Measurements from ENCODE around the gene C10orf143.

The C10orf143 gene

GRCh38 chr10:130079614-130080460, 30.8 kb downstream of the C10orf143 start:
- Histone ChIP-seq H3K36me3 (replicated peaks; ENCODE audit: low read depth, low read length) (no peaks in the 10 kb centered on the region), H3K4me1 (ENCODE audit: low read length) (no peaks in the 10 kb centered on the region), H3K4me2 (ENCODE audit: low read length) (no peak overlapping the region), H3K9ac (ENCODE audit: low read length) (no peak overlapping the region), H3K27ac (ENCODE audit: low read length) (no peak overlapping the region), H3K9me3 (ENCODE audit: insufficient read depth, low read length) (no peaks in the 10 kb centered on the region), H4K20me1 (ENCODE audit: insufficient read depth, low read length) (no peaks in the 10 kb centered on the region), H3K27me3 (ENCODE audit: low read depth, low read length) (no peaks in the 10 kb centered on the region), H3K79me2 (ENCODE audit: low read length) (no peaks in the 10 kb centered on the region), H2AFZ (ENCODE audit: low read depth, low read length) (no peak overlapping the region), H3K4me3 (ENCODE audit: low read length) (no peak overlapping the region)
- no peak for TF ChIP-seq CTCF (IDR thresholded peaks at IDR 0.05; ENCODE audit: low read depth, low read length)
- no peak for TF ChIP-seq EZH2phosphoT487 (IDR thresholded peaks at IDR 0.05; ENCODE audit: low read depth)

DNA sequence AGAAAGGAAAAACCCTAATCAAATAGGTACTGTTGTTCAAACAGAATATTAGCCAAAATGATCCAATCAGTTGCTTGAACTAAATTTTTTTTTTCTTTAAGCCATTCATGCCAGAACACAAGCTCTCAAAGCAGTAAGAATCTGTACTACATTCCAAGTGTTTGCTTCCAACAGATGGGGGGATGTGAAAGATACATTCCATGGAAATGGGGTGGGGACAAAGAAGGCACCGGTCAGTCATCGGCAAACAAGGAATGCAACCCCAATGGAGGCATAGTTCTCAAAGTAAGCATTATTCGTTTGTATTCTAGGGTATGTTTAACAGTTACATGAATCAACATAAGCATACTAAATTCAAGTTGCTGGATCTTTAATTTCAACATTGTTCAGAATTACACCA, 32.5 kb downstream of the C10orf143 start:
- Histone ChIP-seq H3K4me3 (ENCODE audit: low read length) (no peak overlapping the region), H3K79me2 (ENCODE audit: low read length) (no peaks in the 10 kb centered on the region), H2AFZ (ENCODE audit: low read depth, low read length) (no peak overlapping the region), H3K36me3 (replicated peaks; ENCODE audit: low read depth, low read length) (peaks cover 6% of the 10 kb centered on the region), H3K27ac (ENCODE audit: low read length) (no peak overlapping the region), H3K4me1 (ENCODE audit: low read length) (no peaks in the 10 kb centered on the region), H3K4me2 (ENCODE audit: low read length) (no peak overlapping the region), H3K27me3 (ENCODE audit: low read depth, low read length) (no peaks in the 10 kb centered on the region), H3K9me3 (ENCODE audit: insufficient read depth, low read length) (no peaks in the 10 kb centered on the region), H4K20me1 (ENCODE audit: insufficient read depth, low read length) (no peaks in the 10 kb centered on the region), H3K9ac (ENCODE audit: low read length) (no peak overlapping the region)
- no peak for TF ChIP-seq EZH2phosphoT487 (IDR thresholded peaks at IDR 0.05; ENCODE audit: low read depth)
- no peak for TF ChIP-seq CTCF (IDR thresholded peaks at IDR 0.05; ENCODE audit: low read depth, low read length)

DNA sequence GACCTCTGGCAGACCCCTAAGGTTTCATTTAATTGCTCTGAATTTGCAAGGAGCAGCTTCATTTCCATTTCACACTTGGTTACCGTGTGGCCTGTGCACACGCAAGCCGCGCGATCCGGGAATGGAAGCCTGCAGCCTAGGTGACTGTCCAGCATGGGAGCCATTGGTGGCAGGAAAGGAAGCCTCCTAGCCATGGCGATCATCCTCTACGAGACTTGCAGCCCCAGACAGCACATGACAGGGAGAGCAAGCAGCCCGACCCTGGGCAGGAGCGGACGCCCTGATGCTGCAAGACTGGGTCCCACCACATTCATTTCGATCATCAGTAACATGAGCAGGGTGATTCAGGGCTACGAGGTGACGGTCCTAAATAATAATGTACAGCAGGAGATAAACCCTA, 33.9 kb downstream of the C10orf143 start:
- no peak overlapping the region for H3K4me2 ChIP-seq (ENCODE audit: low read length)
- no peak overlapping the region for H3K27ac ChIP-seq (ENCODE audit: low read length)
- no peak overlapping the region for H2AFZ ChIP-seq (ENCODE audit: low read depth, low read length)
- H3K9me3 ChIP-seq (ENCODE audit: insufficient read depth, low read length) = no peaks in the 10 kb centered on the region
- no peak overlapping the region for H3K4me3 ChIP-seq (ENCODE audit: low read length)
- no peaks in the 10 kb centered on the region for H3K4me1 ChIP-seq (ENCODE audit: low read length)
- no peaks in the 10 kb centered on the region for H3K27me3 ChIP-seq (ENCODE audit: low read depth, low read length)
- no peak overlapping the region for H3K9ac ChIP-seq (ENCODE audit: low read length)
- no peaks in the 10 kb centered on the region for H3K79me2 ChIP-seq (ENCODE audit: low read length)
- no peak for TF ChIP-seq CTCF (IDR thresholded peaks at IDR 0.05; ENCODE audit: low read depth, low read length)
- no peak for TF ChIP-seq EZH2phosphoT487 (IDR thresholded peaks at IDR 0.05; ENCODE audit: low read depth)
- no peaks in the 10 kb centered on the region for H4K20me1 ChIP-seq (ENCODE audit: insufficient read depth, low read length)
- peaks cover 11% of the 10 kb centered on the region for H3K36me3 ChIP-seq (replicated peaks; ENCODE audit: low read depth, low read length)

DNA sequence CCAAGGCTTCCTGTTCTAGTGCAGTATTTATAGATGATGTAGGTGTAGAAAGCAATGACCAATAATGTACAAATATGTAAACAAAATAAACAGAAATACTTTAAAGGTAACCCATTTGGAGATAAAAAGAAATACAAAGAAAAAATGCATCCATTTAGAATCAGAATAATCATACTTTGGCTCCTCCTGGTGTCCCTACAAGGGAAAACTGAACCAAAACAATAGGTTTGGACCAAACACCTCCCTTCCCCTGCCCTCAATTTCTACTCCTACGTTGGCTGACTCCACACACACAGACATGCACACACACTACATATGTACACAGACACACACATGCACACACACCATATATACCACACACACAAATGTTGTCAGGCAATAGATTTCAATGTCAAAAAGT, 36.0 kb downstream of the C10orf143 start:
- Histone ChIP-seq H3K36me3 (replicated peaks; ENCODE audit: low read depth, low read length) (peaks cover 11% of the 10 kb centered on the region), H3K79me2 (ENCODE audit: low read length) (no peaks in the 10 kb centered on the region), H3K27me3 (ENCODE audit: low read depth, low read length) (no peaks in the 10 kb centered on the region), H3K4me1 (ENCODE audit: low read length) (no peaks in the 10 kb centered on the region), H2AFZ (ENCODE audit: low read depth, low read length) (no peak overlapping the region), H3K9ac (ENCODE audit: low read length) (no peak overlapping the region), H3K4me2 (ENCODE audit: low read length) (no peak overlapping the region), H4K20me1 (ENCODE audit: insufficient read depth, low read length) (no peaks in the 10 kb centered on the region), H3K27ac (ENCODE audit: low read length) (no peak overlapping the region), H3K4me3 (ENCODE audit: low read length) (no peak overlapping the region), H3K9me3 (ENCODE audit: insufficient read depth, low read length) (no peaks in the 10 kb centered on the region)
- TF ChIP-seq CTCF (IDR thresholded peaks at IDR 0.05; ENCODE audit: low read depth, low read length) (no peak), EZH2phosphoT487 (IDR thresholded peaks at IDR 0.05; ENCODE audit: low read depth) (no peak)
